HUES64 (cell line): ENCODE measurements around the gene PHLDB2.

ENCODE experiments used
- H3K27ac ChIP-seq: 2 replicates; pipeline ENCODE4 v1.7.0; 2013; ENCODE audit warnings: low read depth, low read length, inconsistent platforms
- H3K27me3 ChIP-seq: 2 replicates; pipeline ENCODE4 v1.6.1; 2013; ENCODE audit warnings: mild to moderate bottlenecking, low read length; ENCODE audit not compliant: insufficient read depth
- H3K36me3 ChIP-seq: 2 replicates; pipeline ENCODE4 v1.6.1; 2013; ENCODE audit warnings: mild to moderate bottlenecking, low read length; ENCODE audit not compliant: insufficient read depth
- H3K4me1 ChIP-seq: 2 replicates; pipeline ENCODE4 v1.6.1; 2013; ENCODE audit warnings: mild to moderate bottlenecking, low read length, moderate library complexity; ENCODE audit not compliant: insufficient read depth
- H3K4me3 ChIP-seq: 2 replicates; pipeline ENCODE4 v1.5.1; 2013; ENCODE audit warnings: mild to moderate bottlenecking, low read length, moderate library complexity
- H3K9ac ChIP-seq: 2 replicates; pipeline ENCODE4 v1.6.1; 2013; ENCODE audit warnings: mild to moderate bottlenecking, low read depth, low read length
- H3K9me3 ChIP-seq: 2 replicates; pipeline ENCODE4 v1.6.1; 2013; ENCODE audit warnings: low read depth, low read length; ENCODE audit not compliant: insufficient read depth
- WGBS: fragments of 150-250, 120-280 bp; methylation state at CpG from one replicate; pipeline ENCODE4 v1.1.7; 2013; ENCODE audit warnings: missing lambda C conversion rate; 5-methylcytosine and 5-hydroxymethylcytosine counted together

The PHLDB2 gene

DNA sequence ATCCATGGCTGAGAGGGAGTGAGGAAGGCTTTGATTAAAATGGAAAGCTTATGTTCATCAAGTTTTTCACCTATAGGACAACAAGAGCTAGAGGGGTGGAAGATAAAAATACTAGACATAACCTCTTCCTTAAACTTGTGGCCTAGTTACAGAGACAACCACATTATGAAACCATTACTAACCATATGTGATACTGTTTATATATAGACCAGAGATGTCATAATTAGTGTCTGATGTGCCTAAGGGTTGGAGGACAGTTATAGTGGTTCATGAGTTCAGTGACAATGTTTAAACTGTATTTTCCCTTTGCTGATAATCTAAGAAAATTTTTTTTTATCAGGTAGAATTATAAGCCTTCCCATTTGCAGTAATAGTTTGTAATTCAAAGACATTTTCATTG, 23.7 kb downstream of the PHLDB2 start:
- no peak overlapping the region for H3K4me3 ChIP-seq
- H3K27me3 ChIP-seq: no peaks in the 10 kb centered on the region
- H3K36me3 ChIP-seq: peaks cover 11% of the 10 kb centered on the region; the same call in 1 of the 2 replicates
- H3K9ac ChIP-seq: no peak overlapping the region
- no peak overlapping the region for H3K27ac ChIP-seq
- no peaks in the 10 kb centered on the region for H3K4me1 ChIP-seq
- H3K9me3 ChIP-seq: no peaks in the 10 kb centered on the region

DNA sequence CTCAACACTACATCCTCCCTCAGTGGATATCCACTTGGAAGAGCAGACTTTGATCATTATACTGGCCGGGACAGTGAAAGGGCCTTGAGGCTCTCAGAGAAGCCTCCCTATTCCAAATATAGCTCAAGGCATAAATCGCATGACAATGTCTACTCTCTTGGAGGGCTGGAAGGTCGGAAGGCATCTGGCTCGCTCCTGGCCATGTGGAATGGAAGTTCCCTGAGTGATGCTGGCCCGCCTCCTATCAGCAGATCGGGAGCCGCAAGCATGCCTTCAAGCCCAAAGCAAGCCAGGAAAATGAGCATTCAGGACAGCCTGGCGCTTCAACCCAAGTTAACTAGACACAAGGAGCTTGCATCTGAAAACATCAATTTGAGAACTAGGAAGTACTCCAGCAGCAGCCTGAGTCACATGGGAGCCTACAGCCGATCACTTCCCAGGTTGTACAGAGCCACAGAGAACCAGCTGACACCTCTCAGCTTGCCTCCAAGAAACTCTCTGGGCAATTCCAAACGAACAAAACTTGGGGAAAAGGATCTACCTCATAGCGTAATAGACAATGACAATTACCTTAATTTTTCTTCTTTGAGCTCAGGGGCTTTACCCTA, 25.4 kb downstream of the PHLDB2 start:
- Histone ChIP-seq H3K36me3 (peaks cover 11% of the 10 kb centered on the region; the same call in 1 of the 2 replicates), H3K9me3 (no peaks in the 10 kb centered on the region), H3K4me3 (no peak overlapping the region), H3K4me1 (no peaks in the 10 kb centered on the region), H3K27me3 (no peaks in the 10 kb centered on the region), H3K27ac (no peak overlapping the region; the same call in 1 of the 2 replicates), H3K9ac (no peak overlapping the region)
- 89% methylated on average over 11 of the region's 11 CpGs for WGBS

GRCh38 chr3:111885578-111885977, 26.5 kb downstream of the PHLDB2 start:
- Histone ChIP-seq H3K4me1 (no peaks in the 10 kb centered on the region), H3K9ac (no peak overlapping the region), H3K27me3 (no peaks in the 10 kb centered on the region), H3K4me3 (no peak overlapping the region), H3K36me3 (peaks cover 11% of the 10 kb centered on the region; the same call in 1 of the 2 replicates), H3K27ac (no peak overlapping the region), H3K9me3 (no peaks in the 10 kb centered on the region)
- WGBS: 57% methylated on average over 1 of the region's 2 CpGs

- no peak overlapping the region for H3K9ac ChIP-seq
- no peaks in the 10 kb centered on the region for H3K27me3 ChIP-seq
- no peak overlapping the region for H3K4me3 ChIP-seq
- WGBS: 92% methylated on average over 4 of the region's 5 CpGs
- no peak overlapping the region for H3K27ac ChIP-seq
- peaks cover 4% of the 10 kb centered on the region for H3K4me1 ChIP-seq
- H3K36me3 ChIP-seq: peaks cover 5% of the 10 kb centered on the region; the same call in 1 of the 2 replicates
- no peaks in the 10 kb centered on the region for H3K9me3 ChIP-seq
Measured at GRCh38 chr3:111890051-111890580, 31.1 kb downstream of the PHLDB2 start.

DNA sequence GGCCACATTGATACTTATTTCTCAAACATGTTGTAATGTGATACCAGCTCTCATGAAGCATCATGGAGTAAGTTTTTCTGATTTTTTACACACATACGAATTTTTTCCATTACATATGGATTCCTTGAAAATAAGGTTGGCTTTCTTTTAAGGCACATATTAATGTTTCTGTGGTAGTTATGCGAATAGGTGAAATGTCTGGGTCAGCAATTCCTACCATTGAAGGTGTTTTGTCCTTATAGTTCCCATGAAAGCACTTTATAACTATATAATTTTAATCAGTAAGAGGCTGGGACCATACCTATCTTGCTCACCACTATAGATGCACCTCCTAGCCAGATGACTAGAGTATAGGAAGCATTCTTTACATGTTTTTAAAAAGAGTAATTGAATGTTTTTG, 33.0 kb downstream of the PHLDB2 start:
- no peak overlapping the region for H3K9ac ChIP-seq
- no peaks in the 10 kb centered on the region for H3K9me3 ChIP-seq
- H3K4me3 ChIP-seq: no peak overlapping the region
- H3K36me3 ChIP-seq: no peaks in the 10 kb centered on the region
- peaks cover 4% of the 10 kb centered on the region for H3K4me1 ChIP-seq
- no peaks in the 10 kb centered on the region for H3K27me3 ChIP-seq
- 100% methylated on average over 1 of the region's 2 CpGs for WGBS
- no peak overlapping the region for H3K27ac ChIP-seq

DNA sequence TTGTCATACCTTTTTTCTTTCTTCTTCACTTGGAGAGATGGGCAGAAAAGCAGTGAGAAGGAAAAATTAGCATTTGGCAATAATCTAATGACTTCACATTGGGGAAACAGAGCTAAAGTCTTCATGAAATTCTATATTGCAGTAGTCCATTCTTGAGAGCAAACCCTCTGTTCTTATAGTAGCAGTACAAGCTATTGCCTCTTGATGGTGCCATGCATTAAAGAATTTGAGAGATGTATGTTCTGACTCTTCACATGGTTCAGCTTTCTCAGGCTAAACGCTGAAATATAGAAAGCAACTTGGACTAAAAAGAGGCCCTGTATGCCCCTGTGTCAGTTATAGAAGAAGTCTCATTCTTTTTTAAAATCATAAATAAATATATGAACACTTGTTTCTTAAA, 36.0 kb downstream of the PHLDB2 start:
- Histone ChIP-seq H3K27me3 (no peaks in the 10 kb centered on the region), H3K27ac (no peak overlapping the region), H3K36me3 (no peaks in the 10 kb centered on the region), H3K4me3 (no peak overlapping the region), H3K4me1 (peaks cover 4% of the 10 kb centered on the region), H3K9ac (no peak overlapping the region), H3K9me3 (peaks cover 11% of the 10 kb centered on the region; the same call in 1 of the 2 replicates)
- WGBS: 75% methylated on average over 1 of the region's 1 CpG

GRCh38 chr3:111899966-111900365, 40.9 kb downstream of the PHLDB2 start:
- WGBS: 93% methylated on average over 2 of the region's 2 CpGs
- Histone ChIP-seq H3K9me3 (peaks cover 11% of the 10 kb centered on the region; the same call in 1 of the 2 replicates), H3K27ac (no peak overlapping the region)

GRCh38 chr3:111901637-111902036, 42.6 kb downstream of the PHLDB2 start:
- H3K27ac ChIP-seq: no peak overlapping the region
- H3K27me3 ChIP-seq: no peaks in the 10 kb centered on the region
- WGBS: 97% methylated on average over 2 of the region's 2 CpGs
- no peaks in the 10 kb centered on the region for H3K4me1 ChIP-seq
- H3K9ac ChIP-seq: no peak overlapping the region
- no peaks in the 10 kb centered on the region for H3K36me3 ChIP-seq
- H3K4me3 ChIP-seq: no peak overlapping the region
- H3K9me3 ChIP-seq: peaks cover 11% of the 10 kb centered on the region; the same call in 1 of the 2 replicates

More at GRCh38 chr3:111899966-111900365, 40.9 kb downstream of the PHLDB2 start:
- H3K4me1 ChIP-seq: no peaks in the 10 kb centered on the region
- no peak overlapping the region for H3K4me3 ChIP-seq
- H3K9ac ChIP-seq: no peak overlapping the region
- H3K36me3 ChIP-seq: no peaks in the 10 kb centered on the region
- no peaks in the 10 kb centered on the region for H3K27me3 ChIP-seq

- H3K36me3 ChIP-seq: no peaks in the 10 kb centered on the region
- H3K4me3 ChIP-seq: no peak overlapping the region
- 94% methylated on average over 4 of the region's 4 CpGs for WGBS
- H3K9me3 ChIP-seq: peaks cover 11% of the 10 kb centered on the region; the same call in 1 of the 2 replicates
- H3K9ac ChIP-seq: no peak overlapping the region
- no peaks in the 10 kb centered on the region for H3K27me3 ChIP-seq
- H3K27ac ChIP-seq: no peak overlapping the region
- H3K4me1 ChIP-seq: no peaks in the 10 kb centered on the region
Measured at GRCh38 chr3:111902534-111902933, 43.5 kb downstream of the PHLDB2 start.

GRCh38 chr3:111903067-111903511, 44.0 kb downstream of the PHLDB2 start:
- no peak overlapping the region for H3K27ac ChIP-seq

GRCh38 chr3:111904376-111905241, 45.5 kb downstream of the PHLDB2 start:
- WGBS: 98% methylated on average over 4 of the region's 4 CpGs
- Histone ChIP-seq H3K36me3 (no peaks in the 10 kb centered on the region), H3K27ac (no peak overlapping the region)

More at GRCh38 chr3:111903067-111903511, 44.0 kb downstream of the PHLDB2 start:
- H3K27me3 ChIP-seq: no peaks in the 10 kb centered on the region
- H3K4me1 ChIP-seq: no peaks in the 10 kb centered on the region
- WGBS: 73% methylated on average over 2 of the region's 2 CpGs
- H3K4me3 ChIP-seq: no peak overlapping the region
- H3K36me3 ChIP-seq: no peaks in the 10 kb centered on the region
- H3K9ac ChIP-seq: no peak overlapping the region
- peaks cover 11% of the 10 kb centered on the region; the same call in 1 of the 2 replicates for H3K9me3 ChIP-seq

More at GRCh38 chr3:111904376-111905241, 45.5 kb downstream of the PHLDB2 start:
- Histone ChIP-seq H3K4me1 (no peaks in the 10 kb centered on the region), H3K9me3 (peaks cover under 1% of the 10 kb centered on the region; the same call in 1 of the 2 replicates), H3K4me3 (no peak overlapping the region), H3K9ac (no peak overlapping the region), H3K27me3 (no peaks in the 10 kb centered on the region)
